Glomerular endothelial cell (primary cell): Measurements from ENCODE around the gene PPP1R16B. TPM values are rescaled to one million over a fixed set of nuclear protein-coding genes. Genes with fewer than 3 reads are reported as not detected.

ENCODE experiments used
- DNase-seq: peaks from one replicate; pipeline ENCODE4 v3.0.0-alpha.2; 2011; ENCODE audit warnings: low read depth, low spot score; ENCODE audit errors: extremely low read depth
- total RNA-seq: library from RNA; depleted of rRNA; stranded (reverse); fragments of >200 nt; gene quantifications from 2 replicates; pipeline ENCODE4 v1.2.3, GENCODE V29; 2015

The PPP1R16B gene
- total RNA-seq, 1 donor from 2014 or later: 132 TPM

DNA sequence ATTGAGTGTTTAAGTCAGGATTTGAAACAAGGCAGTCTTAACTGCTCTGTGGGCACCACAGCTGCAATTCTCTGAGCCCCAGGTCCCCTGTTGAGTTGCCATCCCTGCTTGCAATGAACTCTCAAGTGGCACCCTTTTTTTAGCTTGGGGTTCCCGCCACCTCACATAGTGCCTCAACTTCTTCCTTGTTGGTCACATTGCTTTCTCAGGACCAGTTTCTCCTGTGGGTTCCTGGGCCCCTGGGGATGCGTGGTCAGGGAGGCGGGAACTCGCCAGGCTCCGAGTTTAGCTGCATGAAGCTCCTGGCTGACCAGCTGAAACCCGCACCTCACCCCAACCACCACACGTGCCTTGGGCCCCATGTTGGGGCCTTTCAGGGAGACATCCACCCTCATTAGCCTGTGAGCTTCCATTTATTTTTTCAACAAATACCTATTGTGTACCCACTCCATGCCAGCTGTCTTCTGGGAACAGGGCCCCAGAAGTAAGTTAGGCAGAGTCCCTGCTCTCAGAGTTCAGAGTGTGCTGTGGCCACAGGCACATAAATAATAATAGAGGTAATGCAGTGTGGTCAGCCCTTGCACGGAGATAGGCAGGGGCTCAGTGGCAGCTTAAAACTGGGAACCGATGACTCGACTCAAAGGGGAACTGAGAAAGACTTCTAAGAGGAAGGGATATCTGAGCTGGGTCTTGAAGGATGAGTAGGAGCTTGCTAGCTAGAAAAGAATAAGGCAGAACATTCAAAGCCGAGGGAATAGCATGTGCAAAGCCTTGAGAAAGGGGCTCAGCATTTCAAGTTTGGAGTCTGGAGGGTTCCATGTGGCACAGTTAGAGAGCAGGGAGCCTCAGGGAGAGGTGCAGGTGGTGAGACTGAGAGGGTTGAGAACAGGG lies 86.8 kb downstream of the PPP1R16B start:
- DNase-seq: no peak

GRCh38 chr20:38893056-38893564 lies 87.6 kb downstream of the PPP1R16B start:
- DNase-seq: no peak

DNA sequence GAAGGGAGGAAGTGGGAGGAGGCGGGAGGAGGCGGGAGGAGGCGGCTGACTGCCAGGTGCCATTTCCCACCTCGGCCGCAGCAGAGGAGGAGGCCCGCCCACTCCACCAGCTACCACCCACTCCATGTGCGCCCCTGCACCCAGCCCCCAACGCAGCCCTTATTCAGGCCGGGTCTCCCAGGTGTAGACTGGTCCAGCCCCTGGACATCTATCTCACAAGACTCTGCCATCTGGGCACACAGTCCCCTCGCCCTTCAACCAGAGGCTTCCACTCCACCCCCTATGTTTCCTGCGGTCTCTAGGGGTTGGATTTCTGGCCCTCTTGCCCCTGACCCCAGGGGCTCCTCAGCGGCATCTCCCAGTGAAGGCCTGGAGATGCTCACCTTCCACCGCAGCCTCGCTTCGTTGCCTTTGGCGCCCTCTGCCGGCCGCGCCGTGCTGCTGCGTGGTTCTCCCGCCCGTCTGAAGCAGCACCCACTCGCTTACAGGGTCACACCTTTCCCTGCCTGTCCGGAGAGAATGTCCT lies 88.1 kb downstream of the PPP1R16B start:
- no peak for DNase-seq

- no peak for DNase-seq
These were observed 88.8 kb downstream of the PPP1R16B start for GRCh38 chr20:38894091-38894847.

DNA sequence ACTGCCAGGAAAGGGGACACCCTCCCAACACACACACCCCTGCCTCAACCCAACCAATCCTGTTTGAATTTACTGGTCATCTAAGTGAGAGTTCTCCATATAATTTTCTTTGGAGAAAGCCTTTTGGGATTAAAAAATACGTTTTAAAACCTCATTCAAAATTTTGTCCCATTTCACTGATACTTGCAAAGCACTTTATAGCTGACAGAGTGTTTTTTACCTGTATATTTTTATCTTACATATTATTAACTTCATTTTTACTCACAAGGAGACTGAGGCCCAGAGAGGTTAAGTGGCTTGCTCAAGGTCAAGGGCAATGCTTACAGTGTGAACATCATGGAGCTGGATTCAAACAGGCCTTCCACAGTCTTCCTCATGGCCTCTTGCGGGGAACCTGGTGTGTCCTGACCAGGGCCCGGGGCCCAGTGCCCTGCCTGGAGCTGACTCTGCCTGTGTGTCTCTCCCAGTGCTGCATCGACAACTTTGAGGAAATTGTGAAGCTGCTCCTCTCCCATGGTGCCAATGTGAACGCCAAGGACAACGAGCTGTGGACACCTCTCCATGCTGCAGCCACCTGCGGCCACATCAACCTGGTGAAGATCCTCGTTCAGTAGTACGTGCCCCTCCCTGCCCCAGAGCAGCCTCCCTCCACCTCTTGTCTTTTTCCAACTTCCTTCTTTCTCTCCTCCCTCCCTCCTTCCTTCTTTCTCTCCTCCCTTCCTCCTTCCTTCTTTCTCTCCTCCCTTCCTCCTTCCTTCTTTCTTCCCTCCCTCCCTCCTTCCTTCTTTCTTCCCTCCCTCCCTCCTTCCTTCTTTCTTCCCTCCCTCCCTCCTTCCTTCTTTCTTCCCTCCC lies 89.8 kb downstream of the PPP1R16B start:
- no peak for DNase-seq

GRCh38 chr20:38896009-38896594 lies 90.6 kb downstream of the PPP1R16B start:
- no peak for DNase-seq

- no peak for DNase-seq
These were observed 91.8 kb downstream of the PPP1R16B start for GRCh38 chr20:38897267-38897666.

DNA sequence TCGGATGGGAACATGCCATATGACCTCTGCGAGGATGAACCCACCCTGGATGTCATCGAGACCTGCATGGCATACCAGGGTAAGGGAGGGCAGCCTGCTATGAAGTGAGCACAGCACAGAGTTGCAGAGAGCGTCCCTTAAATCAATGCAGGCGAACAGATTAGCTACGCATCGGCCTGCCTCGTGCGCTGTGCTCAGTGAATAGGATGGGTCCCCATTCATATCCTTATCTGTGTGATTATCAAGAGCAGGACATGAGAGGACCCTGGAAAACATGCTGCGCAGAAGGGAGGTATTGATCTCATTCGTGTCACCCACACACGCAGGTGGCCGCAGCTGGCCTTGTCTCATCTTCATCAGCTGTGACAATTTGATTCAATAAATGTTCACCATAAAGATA lies 95.1 kb downstream of the PPP1R16B start:
- DNase-seq: no peak

DNA sequence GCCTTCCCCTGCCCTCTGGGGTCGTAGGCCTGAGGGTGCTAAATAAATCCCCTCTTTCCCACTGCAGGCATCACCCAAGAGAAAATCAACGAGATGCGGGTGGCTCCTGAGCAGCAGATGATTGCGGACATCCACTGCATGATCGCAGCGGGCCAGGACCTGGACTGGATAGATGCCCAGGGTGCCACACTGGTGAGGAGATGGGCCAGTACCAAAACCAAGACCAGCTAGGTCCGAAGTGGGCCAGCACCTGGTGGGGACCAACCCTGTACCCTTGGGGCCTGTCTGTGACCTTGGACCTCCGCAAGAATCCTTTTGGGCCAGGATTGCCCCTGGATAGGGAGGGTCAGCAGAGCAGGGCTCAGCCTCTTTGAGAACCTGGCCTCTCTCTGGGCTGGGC lies 97.1 kb downstream of the PPP1R16B start:
- DNase-seq: no peak

DNA sequence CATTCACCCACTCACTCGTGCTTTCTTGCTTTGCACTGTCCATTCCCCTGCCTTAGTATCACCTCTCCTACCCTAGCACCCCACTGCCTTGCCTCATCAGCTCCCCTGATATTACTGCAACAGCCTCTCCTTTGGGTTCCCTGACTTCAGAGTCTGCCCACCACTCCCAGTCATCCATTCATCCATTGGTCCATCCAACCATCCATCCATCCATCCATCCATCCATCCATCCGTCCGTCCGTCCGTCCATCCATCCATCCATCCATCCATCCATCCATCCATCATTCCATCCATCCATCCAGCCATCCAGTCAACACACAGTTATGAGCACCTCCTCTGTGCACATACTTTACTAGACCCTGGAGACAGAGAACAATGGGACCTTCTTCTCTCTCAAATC lies 97.8 kb downstream of the PPP1R16B start:
- no peak for DNase-seq

DNA sequence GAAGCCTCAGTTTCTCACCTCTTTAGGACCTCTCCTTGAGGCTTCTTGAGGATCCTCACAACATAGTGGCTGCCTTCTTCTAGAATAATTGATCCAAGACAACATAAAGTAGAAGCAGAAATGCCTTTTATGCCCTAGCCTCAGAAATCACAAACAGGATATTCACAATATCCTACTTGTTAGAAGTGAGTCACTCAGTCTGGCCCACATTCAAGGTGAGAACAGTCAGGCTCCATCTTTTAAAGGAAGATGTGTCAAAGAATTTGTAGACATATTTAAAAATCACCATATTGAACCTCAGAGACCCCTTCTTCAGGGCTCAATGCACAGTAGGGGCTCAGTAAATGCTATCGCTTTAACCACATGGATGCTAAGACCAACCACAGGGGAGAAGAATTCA lies 99.9 kb downstream of the PPP1R16B start:
- no peak for DNase-seq

- no peak for DNase-seq
These were observed 102.6 kb downstream of the PPP1R16B start for GRCh38 chr20:38907918-38908677.

DNA sequence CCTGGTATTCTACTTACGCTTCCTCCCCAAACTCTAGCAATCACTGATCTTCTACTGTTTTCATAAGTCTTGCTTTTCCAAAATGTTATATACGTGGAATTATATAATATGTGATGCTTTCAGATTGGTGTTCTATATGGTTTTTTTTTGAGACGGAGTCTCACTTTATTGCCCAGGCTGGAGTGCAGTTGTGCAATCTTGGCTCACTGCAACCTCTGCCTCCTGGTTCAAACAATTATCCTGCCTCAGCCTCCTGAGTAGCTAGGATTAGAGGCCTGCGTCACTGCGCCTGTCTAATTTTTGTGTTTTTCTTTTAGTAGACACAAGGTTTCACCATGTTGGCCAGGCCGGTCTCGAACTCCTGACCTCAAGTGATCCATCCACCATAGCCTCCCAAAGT lies 109.9 kb downstream of the PPP1R16B start:
- no peak for DNase-seq

GRCh38 chr20:38917657-38918056 lies 112.2 kb downstream of the PPP1R16B start:
- DNase-seq: no peak

GRCh38 chr20:38918172-38918571 lies 112.7 kb downstream of the PPP1R16B start:
- no peak for DNase-seq

DNA sequence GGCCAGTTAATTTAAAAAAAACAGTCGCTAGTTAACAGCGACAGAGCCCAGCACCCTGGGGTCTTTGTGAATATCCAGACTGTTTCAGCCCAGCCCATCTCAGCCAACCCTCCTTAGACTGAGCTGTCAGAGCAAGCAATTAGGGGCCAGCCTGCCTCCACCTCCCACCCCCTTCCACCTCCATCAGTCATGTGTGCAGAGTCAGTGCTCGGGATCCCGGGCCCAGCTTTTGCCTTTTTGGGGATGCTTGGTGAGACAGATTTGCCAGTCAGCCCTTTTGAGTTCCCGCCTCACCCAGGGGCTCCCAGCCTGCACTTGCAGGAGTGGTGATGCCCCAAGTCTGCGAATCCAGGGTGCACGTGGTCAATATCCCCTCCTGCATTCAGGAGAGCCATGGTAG lies 114.2 kb downstream of the PPP1R16B start:
- no peak for DNase-seq

DNA sequence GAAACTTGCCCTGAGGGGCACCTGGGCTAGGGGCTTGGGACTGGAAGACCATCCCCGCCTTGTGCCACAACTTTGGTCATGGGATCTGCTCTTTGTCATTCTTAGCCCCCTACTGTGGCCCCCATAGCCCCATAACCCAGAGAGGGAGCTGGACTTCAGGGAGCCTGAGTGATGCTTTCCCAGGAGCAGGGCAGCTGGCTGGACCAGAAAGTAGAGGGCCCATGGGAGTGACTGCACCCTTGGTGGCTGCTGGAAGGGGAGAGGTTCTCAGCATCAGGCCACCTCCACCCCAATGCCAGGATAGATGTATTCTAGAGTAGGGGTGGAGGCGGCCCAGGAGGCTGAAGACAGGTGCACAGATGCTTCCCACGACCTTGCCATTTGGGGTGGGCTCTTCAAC lies 114.9 kb downstream of the PPP1R16B start:
- no peak for DNase-seq

DNA sequence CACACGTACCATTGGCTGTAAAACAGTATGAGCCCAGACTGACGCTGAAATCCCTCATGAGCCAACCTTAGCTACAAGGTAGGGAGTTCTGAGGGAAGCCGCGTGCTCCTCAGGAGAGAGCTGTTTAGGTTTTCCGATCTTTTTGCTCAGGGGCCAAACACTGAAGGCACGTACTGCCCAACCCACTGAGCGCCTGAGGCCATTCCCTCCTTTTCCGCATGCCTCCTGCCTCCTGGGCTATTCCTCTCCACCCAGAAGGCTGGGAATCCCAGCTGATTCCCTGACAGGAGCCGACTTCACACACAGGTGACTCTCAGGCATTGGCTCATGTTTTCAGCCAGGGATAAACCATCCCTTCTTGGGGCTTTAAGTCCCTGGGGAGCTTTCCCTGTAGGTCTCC lies 115.4 kb downstream of the PPP1R16B start:
- no peak for DNase-seq

DNA sequence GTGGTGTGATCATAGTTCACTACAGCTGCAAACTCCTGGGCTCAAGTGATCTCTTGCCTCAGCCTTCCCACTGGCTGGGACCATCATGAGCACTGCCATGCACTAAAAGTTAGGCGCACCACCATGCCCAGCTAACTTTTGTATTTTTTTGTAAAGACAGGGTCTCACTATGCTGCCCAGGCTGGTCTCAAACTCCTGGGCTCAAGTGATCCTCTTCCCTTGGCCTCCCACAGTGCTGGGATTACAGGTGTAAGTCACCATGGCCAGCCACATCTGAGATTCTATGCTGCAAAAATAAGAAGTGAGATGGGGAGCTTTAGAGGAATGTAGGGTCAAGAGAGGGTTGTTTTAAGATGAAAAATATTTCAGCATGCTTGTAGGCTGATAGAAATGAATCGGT lies 119.2 kb downstream of the PPP1R16B start:
- no peak for DNase-seq
